ENCODE data around the gene RBM23.

Gene RBM23

GRCh38 chr14:22910916-22911315, 8.0 kb downstream of the RBM23 start:
- TF ChIP-seq REST (IDR thresholded peaks at IDR 0.05; ENCODE audit: insufficient read depth in 1 of 2, low read depth in 2 of 2, low read length in 2 of 2) (no peak), FOXP2 (optimal IDR thresholded peaks at IDR 0.05; ENCODE audit: borderline replicate concordance, extremely low read depth, extremely low read length, insufficient read depth) (no peak)

GRCh38 chr14:22908601-22909000, 10.3 kb downstream of the RBM23 start:
- TF ChIP-seq POLR2AphosphoS5 (IDR thresholded peaks at IDR 0.05; ENCODE audit: low read depth, low read length) (no peak), REST (IDR thresholded peaks at IDR 0.05; ENCODE audit: insufficient read depth in 1 of 2, low read depth in 2 of 2, low read length in 2 of 2) (no peak), TAF1 (IDR thresholded peaks at IDR 0.05; ENCODE audit: borderline replicate concordance, insufficient read depth, low read length) (no peak), SIN3A (IDR thresholded peaks at IDR 0.05; ENCODE audit: borderline replicate concordance, insufficient read depth, low read length) (no peak), FOXP2 (optimal IDR thresholded peaks at IDR 0.05; ENCODE audit: borderline replicate concordance, extremely low read depth, extremely low read length, insufficient read depth) (no peak)

- no peak for TF ChIP-seq FOXP2 (optimal IDR thresholded peaks at IDR 0.05; ENCODE audit: borderline replicate concordance, extremely low read depth, extremely low read length, insufficient read depth)
Measured at GRCh38 chr14:22907429-22907828, 11.5 kb downstream of the RBM23 start.

- TF ChIP-seq TAF1 (IDR thresholded peaks at IDR 0.05; ENCODE audit: borderline replicate concordance, insufficient read depth, low read length) = no peak
- no peak for TF ChIP-seq REST (IDR thresholded peaks at IDR 0.05; ENCODE audit: insufficient read depth in 1 of 2, low read depth in 2 of 2, low read length in 2 of 2)
- TF ChIP-seq POLR2AphosphoS5 (IDR thresholded peaks at IDR 0.05; ENCODE audit: low read depth, low read length) = no peak
- no peak for TF ChIP-seq SIN3A (IDR thresholded peaks at IDR 0.05; ENCODE audit: borderline replicate concordance, insufficient read depth, low read length)
- TF ChIP-seq FOXP2 (optimal IDR thresholded peaks at IDR 0.05; ENCODE audit: borderline replicate concordance, extremely low read depth, extremely low read length, insufficient read depth) = no peak
Measured at GRCh38 chr14:22906073-22906472, 12.9 kb downstream of the RBM23 start.

- TF ChIP-seq TAF1 (IDR thresholded peaks at IDR 0.05; ENCODE audit: borderline replicate concordance, insufficient read depth, low read length) (no peak), FOXP2 (optimal IDR thresholded peaks at IDR 0.05; ENCODE audit: borderline replicate concordance, extremely low read depth, extremely low read length, insufficient read depth) (no peak), SIN3A (IDR thresholded peaks at IDR 0.05; ENCODE audit: borderline replicate concordance, insufficient read depth, low read length) (no peak), POLR2AphosphoS5 (IDR thresholded peaks at IDR 0.05; ENCODE audit: low read depth, low read length) (no peak), REST (IDR thresholded peaks at IDR 0.05; ENCODE audit: insufficient read depth in 1 of 2, low read depth in 2 of 2, low read length in 2 of 2) (no peak)
Measured at GRCh38 chr14:22905627-22906026, 13.3 kb downstream of the RBM23 start.

All from PFSK-1 (cell line).